ENCODE measurements around the gene HCN3. TPM values are rescaled to one million over a fixed set of nuclear protein-coding genes. Genes with fewer than 3 reads are reported as not detected.

Gene HCN3
- total RNA-seq (9.0 and 9.2 TPM in 2 replicates), polyA plus RNA-seq (6.2 TPM in 2 replicates), polyA minus RNA-seq (2.1 and 2.7 TPM in 2 replicates)
- total RNA-seq (2013): 0.61 TPM

GRCh38 chr1:155277070-155277901 is at the start of gene HCN3:
Gene HCN3 (plus strand): TSS chr1:155277463. CDS start chr1:155277591, 128 bp downstream.
- peak within 1 kb of the TSS; percentile 83 for H3K4me3 Mint-ChIP-seq
- H3K4me2 ChIP-seq (replicated peaks; ENCODE audit: low read depth, low read length, poor library complexity, severe bottlenecking): peak within 1 kb of the TSS; percentile 100
- POLR2A ChIA-PET: interaction anchor here (0.7 to 1.0 kb wide), 2 partner anchors 46 to 72 kb away, joined by 4 to 8 read pairs; no protein-coding TSS in a partner anchor
- H3K36me3 ChIP-seq (replicated peaks in 1 of 2; ENCODE audit: control extremely low read depth in 1 of 2, control insufficient read depth in 1 of 2, extremely low read depth in 1 of 2, insufficient read depth in 2 of 2, low read length in 1 of 2): no peaks in the 10 kb centered on the region
- CTCF ChIA-PET: interaction anchor here (0.7 to 1.3 kb wide), 6 partner anchors 26 to 227 kb away, joined by 3 to 7 read pairs (median 4); partner anchors contain the start of gene RUSC1
- intact Hi-C loops (cut with micrococcal nuclease): loop anchor here (1.0 to 5.0 kb wide), 6 partner anchors 15 to 190 kb away; partner anchors contain the start of genes FDPS and SCAMP3
- H2AFZ ChIP-seq (ENCODE audit: insufficient read depth, low read depth, low read length, poor library complexity, severe bottlenecking): peak within 1 kb of the TSS; percentile 88
- no peaks in the 10 kb centered on the region for H3K9me3 ChIP-seq (ENCODE audit: control extremely low read depth in 1 of 3, control insufficient read depth in 2 of 3, insufficient read depth in 1 of 3, low read length in 2 of 3)
- peaks cover 14% of the 10 kb centered on the region for H3K79me2 ChIP-seq (ENCODE audit: control insufficient read depth, insufficient read depth, low read length)
- H3K4me1 ChIP-seq (ENCODE audit: control insufficient read depth in 2 of 2, insufficient read depth in 2 of 2, low read length in 2 of 2): peaks cover 25 to 36% of the 10 kb centered on the region in 2 donors
- peak within 1 kb of the TSS in 1 of 2 donors; percentile 33 for H3K27ac ChIP-seq (ENCODE audit: low read length in 2 of 2)
- H3K27me3 Mint-ChIP-seq: no peaks in the 10 kb centered on the region
- TF ChIP-seq EZH2 (IDR thresholded peaks at IDR 0.05; ENCODE audit: borderline replicate concordance, insufficient read depth, low read depth, low read length, poor library complexity, severe bottlenecking): no peak
- TF ChIP-seq, protein P1, sequence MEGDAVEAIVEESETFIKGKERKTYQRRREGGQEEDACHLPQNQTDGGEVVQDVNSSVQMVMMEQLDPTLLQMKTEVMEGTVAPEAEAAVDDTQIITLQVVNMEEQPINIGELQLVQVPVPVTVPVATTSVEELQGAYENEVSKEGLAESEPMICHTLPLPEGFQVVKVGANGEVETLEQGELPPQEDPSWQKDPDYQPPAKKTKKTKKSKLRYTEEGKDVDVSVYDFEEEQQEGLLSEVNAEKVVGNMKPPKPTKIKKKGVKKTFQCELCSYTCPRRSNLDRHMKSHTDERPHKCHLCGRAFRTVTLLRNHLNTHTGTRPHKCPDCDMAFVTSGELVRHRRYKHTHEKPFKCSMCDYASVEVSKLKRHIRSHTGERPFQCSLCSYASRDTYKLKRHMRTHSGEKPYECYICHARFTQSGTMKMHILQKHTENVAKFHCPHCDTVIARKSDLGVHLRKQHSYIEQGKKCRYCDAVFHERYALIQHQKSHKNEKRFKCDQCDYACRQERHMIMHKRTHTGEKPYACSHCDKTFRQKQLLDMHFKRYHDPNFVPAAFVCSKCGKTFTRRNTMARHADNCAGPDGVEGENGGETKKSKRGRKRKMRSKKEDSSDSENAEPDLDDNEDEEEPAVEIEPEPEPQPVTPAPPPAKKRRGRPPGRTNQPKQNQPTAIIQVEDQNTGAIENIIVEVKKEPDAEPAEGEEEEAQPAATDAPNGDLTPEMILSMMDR (IDR thresholded peaks at IDR 0.05): peak; percentile 76
- H3K4me1 Mint-ChIP-seq: peaks cover 35% of the 10 kb centered on the region
- H3K4me3 ChIP-seq (ENCODE audit: control extremely low read depth in 1 of 5, extremely low read depth in 1 of 5, insufficient read depth in 1 of 5, low read depth in 2 of 5, low read length in 4 of 5): peak within 1 kb of the TSS; percentile 49 to 64 (median 59)
- DNase-seq: peak; percentile 95
- WGBS (ENCODE audit: insufficient coverage): 2% methylated on average over 67 of the region's 68 CpGs
- H4K20me1 ChIP-seq (ENCODE audit: control insufficient read depth, insufficient read depth, low read length, poor library complexity, severe bottlenecking): peaks cover 5% of the 10 kb centered on the region
- ATAC-seq (ENCODE audit: low read depth): peak; percentile 75
- H3K9ac ChIP-seq (ENCODE audit: low read length): peak within 1 kb of the TSS; percentile 76
- H3K27ac Mint-ChIP-seq: peak within 1 kb of the TSS; percentile 41
- no peaks in the 10 kb centered on the region for H3K27me3 ChIP-seq (replicated peaks in 1 of 4; ENCODE audit: control extremely low read depth in 1 of 4, control insufficient read depth in 3 of 4, insufficient read depth in 4 of 4, low read length in 3 of 4)
- no peaks in the 10 kb centered on the region for H3K9me3 Mint-ChIP-seq (ENCODE audit: insufficient read depth)
